Liver (tissue), 9 donors: ENCODE results near the gene MT1A. TPM values are rescaled to one million over a fixed set of nuclear protein-coding genes. Genes with fewer than 3 reads are reported as not detected.

Source experiments
- DNase-seq: peaks from one replicate; pipeline ENCODE4 v3.0.0-alpha.2; 2017; ENCODE audit warnings: low spot score
- H3K27ac ChIP-seq, 2 donors: one replicate each; pipeline ENCODE4 v1.7.0; 2013; ENCODE audit warnings: inconsistent platforms in 2 of 2, low read length in 2 of 2, control low read depth in 1 of 2, low read depth in 1 of 2, mild to moderate bottlenecking in 1 of 2
- H3K27me3 ChIP-seq, 4 donors: one replicate each; pipeline versions ENCODE4 v1.6.1 to v1.7.0; 2013; ENCODE audit warnings: low read length in 3 of 4, inconsistent platforms in 1 of 4, mild to moderate bottlenecking in 1 of 4, moderate library complexity in 1 of 4; ENCODE audit not compliant: control insufficient read depth in 4 of 4, insufficient read depth in 4 of 4
- H3K36me3 ChIP-seq, 4 donors: one replicate each; pipeline versions ENCODE4 v1.6.1 to v1.7.0; 2013; ENCODE audit warnings: low read length in 3 of 4, mild to moderate bottlenecking in 3 of 4, low read depth in 1 of 4, moderate library complexity in 1 of 4; ENCODE audit not compliant: control insufficient read depth in 4 of 4, insufficient read depth in 3 of 4
- H3K4me1 ChIP-seq, 4 donors: one replicate each; pipeline versions ENCODE4 v1.6.1 to v1.7.0; 2013; ENCODE audit warnings: low read length in 3 of 4, mild to moderate bottlenecking in 3 of 4, moderate library complexity in 1 of 4; ENCODE audit not compliant: control insufficient read depth in 4 of 4, insufficient read depth in 4 of 4
- H3K4me3 ChIP-seq, 3 donors: one replicate each; pipeline versions ENCODE4 v1.6.1 to v1.7.0; 2013; ENCODE audit warnings: low read length in 3 of 3, control low read depth in 1 of 3, low read depth in 1 of 3, mild to moderate bottlenecking in 1 of 3
- H3K9ac ChIP-seq, 2 donors: one replicate each; pipeline ENCODE4 v1.7.0; 2013; ENCODE audit warnings: low read length in 2 of 2, mild to moderate bottlenecking in 2 of 2, moderate library complexity in 2 of 2, control low read depth in 1 of 2, low read depth in 1 of 2
- H3K9me3 ChIP-seq, 4 donors: one replicate each; pipeline versions ENCODE4 v1.6.1 to v1.7.0; 2013; ENCODE audit warnings: low read length in 3 of 4; ENCODE audit not compliant: control insufficient read depth in 4 of 4
- CTCF ChIP-seq: fragments of 150-350 bp; IDR thresholded peaks from 2 replicates; pipeline ENCODE4 v1.5.1; 2017; ENCODE audit warnings: improper control_type of control experiment, low read depth, low read length; ENCODE audit not compliant: missing input control
- EGR1 ChIP-seq, 2 donors: IDR thresholded peaks; 2 replicates each; pipeline ENCODE4 v1.6.1; 2016 to 2018; ENCODE audit warnings: antibody characterized with exemption in 2 of 2, low read depth in 2 of 2
- FOXA1 ChIP-seq: IDR thresholded peaks from 2 replicates; pipeline ENCODE4 v1.6.1; 2016; ENCODE audit warnings: antibody characterized with exemption
- FOXA2 ChIP-seq: IDR thresholded peaks from 2 replicates; pipeline ENCODE4 v1.6.1; 2016; ENCODE audit warnings: antibody characterized with exemption
- GABPA ChIP-seq, 2 donors: IDR thresholded peaks in 1 of 2; conservative IDR thresholded peaks in 1 of 2; 2 replicates each; pipeline ENCODE4 v1.6.1; 2016; ENCODE audit warnings: antibody characterized with exemption in 2 of 2, mild to moderate bottlenecking in 1 of 2, moderate library complexity in 1 of 2
- HNF4A ChIP-seq, 2 donors: conservative IDR thresholded peaks; 2 replicates each; pipeline ENCODE4 v1.6.1; 2016; ENCODE audit warnings: antibody characterized with exemption in 2 of 2, mild to moderate bottlenecking in 2 of 2
- HNF4G ChIP-seq: IDR thresholded peaks from 2 replicates; pipeline ENCODE4 v1.6.1; 2016; ENCODE audit warnings: antibody characterized with exemption
- JUND ChIP-seq, 2 donors: IDR thresholded peaks; 2 replicates each; pipeline ENCODE4 v1.6.1; 2016; ENCODE audit warnings: antibody characterized with exemption in 2 of 2
- MAX ChIP-seq: IDR thresholded peaks from 2 replicates; pipeline ENCODE4 v1.6.1; 2016; ENCODE audit warnings: antibody characterized with exemption
- NR2F2 ChIP-seq: IDR thresholded peaks from 2 replicates; pipeline ENCODE4 v1.6.1; 2016; ENCODE audit warnings: antibody characterized with exemption
- RAD21 ChIP-seq, 2 donors: IDR thresholded peaks; 2 replicates each; pipeline ENCODE4 v1.6.1; 2016; ENCODE audit warnings: antibody characterized with exemption in 2 of 2, mild to moderate bottlenecking in 2 of 2
- REST ChIP-seq: IDR thresholded peaks from 2 replicates; pipeline ENCODE4 v1.6.1; 2016; ENCODE audit warnings: antibody characterized with exemption, mild to moderate bottlenecking
- RXRA ChIP-seq, 2 donors: IDR thresholded peaks; 2 replicates each; pipeline ENCODE4 v1.6.1; 2017 to 2018; ENCODE audit warnings: antibody characterized with exemption in 2 of 2, mild to moderate bottlenecking in 1 of 2
- SP1 ChIP-seq: IDR thresholded peaks from 2 replicates; pipeline ENCODE4 v1.6.1; 2018; ENCODE audit warnings: antibody characterized with exemption, mild to moderate bottlenecking
- TAF1 ChIP-seq: conservative IDR thresholded peaks from 2 replicates; pipeline ENCODE4 v1.6.1; 2016; ENCODE audit warnings: antibody characterized with exemption, mild to moderate bottlenecking
- YY1 ChIP-seq: IDR thresholded peaks from 2 replicates; pipeline ENCODE4 v1.6.1; 2016; ENCODE audit warnings: antibody characterized with exemption, mild to moderate bottlenecking
- WGBS: extraction: QIAGEN DNeasy Blood & Tissue Kit; methylation state at CpG from one replicate; pipeline ENCODE4 v1.1.7; 2013; 5-methylcytosine and 5-hydroxymethylcytosine counted together
- polyA plus RNA-seq, 2 donors: library from polyadenylated mRNA; stranded (reverse) in 1 of 2; unstranded in 1 of 2; fragments of 200-250 nt in 1 of 2; fragments of >200 nt in 1 of 2; fragmentation: Nextera tagmentation in 1 of 2; extraction: Ambion mirVana in 1 of 2; gene quantifications; one replicate each; pipeline versions ENCODE4 v1.2.1 to v1.2.3, GENCODE V29; 2013 to 2015
- total RNA-seq, 2 donors: library from RNA; depleted of rRNA; stranded (reverse); fragments of >200 nt; gene quantifications; one replicate each; pipeline ENCODE4 v1.2.3, GENCODE V29; 2014
- TF ChIP-seq, protein P1 (sequence below): IDR thresholded peaks from 2 replicates; pipeline ENCODE4 v1.6.1; 2016; ENCODE audit warnings: antibody characterized with exemption
- TF ChIP-seq, protein P2 (sequence below): IDR thresholded peaks from 2 replicates; pipeline ENCODE4 v1.6.1; 2016; ENCODE audit warnings: antibody characterized with exemption
- donor health status: healthy.
- donor health status: healthy.
- donor health status: healthy.
- donor health status: healthy.
- donor health status: healthy.

The MT1A gene
- total and polyA plus RNA-seq, 4 donors: 10.1 to 511 (median 74.6) TPM

DNA sequence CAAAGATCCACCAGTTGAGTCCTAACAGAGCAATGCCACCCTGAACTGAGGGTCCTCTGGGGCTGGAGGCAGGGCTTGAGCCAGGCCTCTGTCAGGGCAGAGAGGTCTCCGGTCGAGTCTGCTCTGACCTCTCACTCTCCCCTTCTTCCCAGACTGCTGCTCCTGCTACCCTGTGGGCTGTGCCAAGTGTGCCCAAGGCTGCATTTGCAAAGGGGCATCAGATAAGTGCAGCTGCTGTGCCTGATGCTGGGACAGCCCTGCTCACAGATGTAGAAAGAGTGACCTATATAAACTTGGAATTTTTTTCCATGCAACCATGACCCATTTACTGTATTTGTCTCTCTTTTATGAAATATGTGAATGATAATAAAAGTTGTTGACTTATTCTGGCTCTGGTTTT is 10.8 kb downstream of the MT1A start:
- Histone ChIP-seq H3K27ac (no peak overlapping the region), H3K4me3 (no peak overlapping the region), H3K4me1 (peaks cover 5 to 18% (median 11%) of the 10 kb centered on the region in 4 donors), H3K27me3 (no peaks in the 10 kb centered on the region), H3K9me3 (no peaks in the 10 kb centered on the region), H3K9ac (no peak overlapping the region), H3K36me3 (no peaks in the 10 kb centered on the region)
- WGBS: 96% methylated on average over 2 of the region's 2 CpGs
- TF ChIP-seq RAD21 (IDR thresholded peaks at IDR 0.05): no peak
- no peak for TF ChIP-seq HNF4G
- no peak for TF ChIP-seq RXRA (IDR thresholded peaks at IDR 0.05)
- no peak for TF ChIP-seq TAF1
- TF ChIP-seq MAX: no peak
- TF ChIP-seq, protein P1, sequence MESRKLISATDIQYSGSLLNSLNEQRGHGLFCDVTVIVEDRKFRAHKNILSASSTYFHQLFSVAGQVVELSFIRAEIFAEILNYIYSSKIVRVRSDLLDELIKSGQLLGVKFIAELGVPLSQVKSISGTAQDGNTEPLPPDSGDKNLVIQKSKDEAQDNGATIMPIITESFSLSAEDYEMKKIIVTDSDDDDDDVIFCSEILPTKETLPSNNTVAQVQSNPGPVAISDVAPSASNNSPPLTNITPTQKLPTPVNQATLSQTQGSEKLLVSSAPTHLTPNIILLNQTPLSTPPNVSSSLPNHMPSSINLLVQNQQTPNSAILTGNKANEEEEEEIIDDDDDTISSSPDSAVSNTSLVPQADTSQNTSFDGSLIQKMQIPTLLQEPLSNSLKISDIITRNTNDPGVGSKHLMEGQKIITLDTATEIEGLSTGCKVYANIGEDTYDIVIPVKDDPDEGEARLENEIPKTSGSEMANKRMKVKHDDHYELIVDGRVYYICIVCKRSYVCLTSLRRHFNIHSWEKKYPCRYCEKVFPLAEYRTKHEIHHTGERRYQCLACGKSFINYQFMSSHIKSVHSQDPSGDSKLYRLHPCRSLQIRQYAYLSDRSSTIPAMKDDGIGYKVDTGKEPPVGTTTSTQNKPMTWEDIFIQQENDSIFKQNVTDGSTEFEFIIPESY: no peak
- no peak for TF ChIP-seq FOXA1
- no peak for TF ChIP-seq YY1
- no peak for TF ChIP-seq HNF4A (conservative IDR thresholded peaks at IDR 0.05)
- no peak for TF ChIP-seq CTCF
- TF ChIP-seq GABPA (IDR thresholded peaks at IDR 0.05 in 1 of 2, conservative IDR thresholded peaks at IDR 0.05 in 1 of 2): no peak
- TF ChIP-seq, protein P2, sequence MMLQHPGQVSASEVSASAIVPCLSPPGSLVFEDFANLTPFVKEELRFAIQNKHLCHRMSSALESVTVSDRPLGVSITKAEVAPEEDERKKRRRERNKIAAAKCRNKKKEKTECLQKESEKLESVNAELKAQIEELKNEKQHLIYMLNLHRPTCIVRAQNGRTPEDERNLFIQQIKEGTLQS: no peak
- DNase-seq: no peak

DNA sequence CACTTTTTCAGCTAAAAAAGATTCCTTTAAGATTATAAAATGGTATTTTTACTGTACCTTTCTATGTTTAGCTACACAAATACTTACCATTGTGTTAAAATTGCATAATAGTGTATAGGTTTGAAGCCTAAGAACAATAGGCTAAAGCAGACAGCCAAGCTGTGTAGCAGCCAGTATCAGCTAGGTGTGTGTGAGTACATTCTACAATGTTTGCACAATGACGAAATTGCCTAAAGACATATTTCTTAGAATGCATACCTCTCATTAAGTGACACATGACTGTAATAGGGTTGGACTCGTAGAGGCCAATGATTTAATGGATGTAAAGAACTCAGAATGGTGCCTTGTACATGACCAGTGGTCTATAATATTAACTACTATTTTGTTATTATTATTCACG is 11.4 kb downstream of the MT1A start:
- H3K27me3 ChIP-seq: no peaks in the 10 kb centered on the region
- no peak overlapping the region for H3K27ac ChIP-seq
- no peak overlapping the region for H3K9ac ChIP-seq
- peaks cover 5 to 17% (median 11%) of the 10 kb centered on the region in 4 donors for H3K4me1 ChIP-seq
- no peaks in the 10 kb centered on the region for H3K9me3 ChIP-seq
- H3K4me3 ChIP-seq: no peak overlapping the region
- TF ChIP-seq YY1 (no peak), FOXA1 (no peak), HNF4A (conservative IDR thresholded peaks at IDR 0.05) (no peak), SP1 (no peak), HNF4G (no peak), TAF1 (no peak), GABPA (IDR thresholded peaks at IDR 0.05 in 1 of 2, conservative IDR thresholded peaks at IDR 0.05 in 1 of 2) (no peak), MAX (no peak), REST (no peak), EGR1 (IDR thresholded peaks at IDR 0.05; ENCODE audit: low read depth in 2 of 2) (no peak), RAD21 (IDR thresholded peaks at IDR 0.05) (no peak), NR2F2 (no peak), FOXA2 (no peak), CTCF (no peak), RXRA (IDR thresholded peaks at IDR 0.05) (no peak), JUND (IDR thresholded peaks at IDR 0.05) (no peak)
- TF ChIP-seq, protein P1: no peak
- no peak for DNase-seq
- H3K36me3 ChIP-seq: no peaks in the 10 kb centered on the region
- WGBS: 79% methylated on average over 3 of the region's 3 CpGs
